GM12878 (cell line): ENCODE data around the gene LCLAT1.

Source experiments
- CREB1 ChIP-seq: IDR thresholded peaks from 2 replicates; pipeline ENCODE4 v1.6.1; 2012; ENCODE audit warnings: low read depth, mild to moderate bottlenecking, inconsistent platforms
- CTCF ChIP-seq, 3 experiments: IDR thresholded peaks in 2 of 3; conservative IDR thresholded peaks in 1 of 3; 2 replicates each; pipeline ENCODE4 v1.5.1; 2011; ENCODE audit warnings: low read depth in 3 of 3, low read length in 3 of 3, mild to moderate bottlenecking in 3 of 3, control low read depth in 2 of 3, moderate library complexity in 2 of 3, inconsistent platforms in 1 of 3, mixed read lengths in 1 of 3; ENCODE audit not compliant: control insufficient read depth in 2 of 3, insufficient read depth in 1 of 3; ENCODE audit errors: extremely low read depth in 1 of 3
- JUND ChIP-seq: IDR thresholded peaks from 2 replicates; pipeline ENCODE4 v1.6.1; 2012; ENCODE audit warnings: low read depth, mild to moderate bottlenecking, low read length, improper control_type of control experiment, moderate library complexity
- RAD21 ChIP-seq: IDR thresholded peaks from 2 replicates; pipeline ENCODE4 v1.6.1; 2011; ENCODE audit warnings: mild to moderate bottlenecking, low read depth, low read length, moderate library complexity; ENCODE audit not compliant: insufficient read depth
- YY1 ChIP-seq: IDR thresholded peaks from 2 replicates; pipeline ENCODE4 v1.6.1; 2011; ENCODE audit warnings: low read depth, mild to moderate bottlenecking, low read length

- TF ChIP-seq JUND (no peak), CTCF (IDR thresholded peaks at IDR 0.05 in 2 of 3, conservative IDR thresholded peaks at IDR 0.05 in 1 of 3; ENCODE audit: control insufficient read depth in 2 of 3, extremely low read depth in 1 of 3, insufficient read depth in 1 of 3, low read depth in 3 of 3, low read length in 3 of 3) (no peak), YY1 (no peak), CREB1 (no peak), RAD21 (no peak; the same call in 1 of the 2 replicates)
Measured at GRCh38 chr2:30503007-30503694, 56.1 kb downstream of the LCLAT1 start.
